D721Med (cell line): Measurements from ENCODE around the gene AKAP9.

ENCODE experiments used
- DNase-seq: peaks from one replicate; pipeline ENCODE4 v3.0.0; 2011; ENCODE audit warnings: low spot score; ENCODE audit not compliant: insufficient read length
- FAIRE-seq: peaks from 2 replicates; lab custom pipeline; 2011; peaks lifted over from hg19 to GRCh38; lab: Jason Lieb, UNC
- CTCF ChIP-seq: IDR thresholded peaks from 2 replicates; pipeline ENCODE4 v1.5.1; 2012; ENCODE audit warnings: mild to moderate bottlenecking, control low read depth; ENCODE audit not compliant: insufficient read depth; ENCODE audit errors: missing control alignments

AKAP9 gene

GRCh38 chr7:92158660-92159575 is 218.3 kb downstream of the AKAP9 start:
- no peak for FAIRE-seq

More at GRCh38 chr7:92158660-92159575, 218.3 kb downstream of the AKAP9 start:
- TF ChIP-seq CTCF: no peak
- DNase-seq: no peak
